Heart left ventricle (tissue), 16 donors: ENCODE results near the gene IFNA13. TPM values are rescaled to one million over a fixed set of nuclear protein-coding genes. Genes with fewer than 3 reads are reported as not detected.

Experiments
- ATAC-seq, 4 donors: fragments of 200-7000 bp; cut with Tn5 transposase; one replicate each; pipeline ENCODE4 v1.9.1; 2020 to 2022; ENCODE audit warnings: moderate library complexity in 4 of 4, mild to moderate bottlenecking in 3 of 4, moderate number of reproducible peaks in 1 of 4
- DNase-seq, 5 donors: peaks; one replicate each; pipeline ENCODE4 v3.0.0-alpha.2; 2020
- H3K27ac ChIP-seq, 12 donors: fragments of 200-600 bp; sonication (generic) in 4 of 12; one replicate each; pipeline versions ENCODE4 v1.5.0 to v1.8.0; 2016 to 2022; ENCODE audit warnings: mild to moderate bottlenecking in 2 of 12
- H3K27me3 ChIP-seq, 9 donors: fragments of 200-600 bp; sonication (generic) in 2 of 9; one replicate each; pipeline versions ENCODE4 v1.5.1 to v1.8.0; 2016 to 2022; ENCODE audit warnings: mild to moderate bottlenecking in 3 of 9
- H3K36me3 ChIP-seq, 9 donors: fragments of 200-600 bp; sonication (generic) in 2 of 9; one replicate each; pipeline versions ENCODE4 v1.5.0 to v1.8.0; 2018 to 2022; ENCODE audit warnings: mild to moderate bottlenecking in 2 of 9
- H3K4me1 ChIP-seq, 12 donors: fragments of 200-600 bp; sonication (generic) in 4 of 12; one replicate each; pipeline versions ENCODE4 v1.5.0 to v1.8.0; 2016 to 2022; ENCODE audit warnings: mild to moderate bottlenecking in 3 of 12
- H3K4me3 ChIP-seq, 12 donors: fragments of 200-600 bp; sonication (generic) in 4 of 12; one replicate each; pipeline versions ENCODE4 v1.5.0 to v1.8.0; 2017 to 2022; ENCODE audit warnings: mild to moderate bottlenecking in 9 of 12, moderate library complexity in 4 of 12
- H3K9me3 ChIP-seq, 12 donors: fragments of 200-600 bp; sonication (generic) in 4 of 12; one replicate each; pipeline versions ENCODE4 v1.5.0 to v1.8.0; 2016 to 2022; ENCODE audit warnings: mild to moderate bottlenecking in 1 of 12
- CTCF ChIP-seq, 12 donors: fragments of 200-600 bp; sonication (generic) in 4 of 12; IDR thresholded peaks; one replicate each; pipeline versions ENCODE4 v1.5.0 to v1.8.0; 2018 to 2022; ENCODE audit warnings: antibody characterized with exemption in 12 of 12, mild to moderate bottlenecking in 5 of 12
- POLR2A ChIP-seq, 2 donors: fragments of 450-650 bp; IDR thresholded peaks; one replicate each; pipeline ENCODE4 v1.6.1; 2017; ENCODE audit warnings: antibody characterized with exemption in 2 of 2, mild to moderate bottlenecking in 2 of 2, moderate library complexity in 2 of 2
- WGBS, 4 donors: extraction: QIAGEN DNeasy Blood & Tissue Kit in 2 of 4; methylation state at CpG; one replicate each; pipeline versions ENCODE4 v1.1.5 to v1.1.7; 2013 to 2018; 5-methylcytosine and 5-hydroxymethylcytosine counted together
- intact Hi-C, 10 donors: fragments of 100-400 bp; cut with DNase I; formaldehyde crosslinking; loops; one replicate each; pipeline versions ENCODE4 v1.11.1 to v1.14.2; 2022
- polyA plus RNA-seq, 2 donors: library from polyadenylated mRNA; stranded (reverse); fragments of 200-250 nt; gene quantifications; one replicate each; pipeline ENCODE4 v1.2.3, GENCODE V29; 2013
- total RNA-seq, 9 donors: library from RNA; depleted of rRNA in 2 of 9; stranded (reverse); fragments of >200 nt in 2 of 9; fragmentation: NEBNext Ultra II Directional in 3 of 9; extraction: Animal tissue kit (Norgen Biotek cat#: 25700) in 3 of 9; gene quantifications; one replicate each; pipeline versions ENCODE4 v1.1.0 to v1.2.4, GENCODE V29; 2016 to 2023
- donor health status: ischemic (EF 13 %, LVEDD 7.1; RV severe dilation, severe dysfunction).
- donor health status: healthy with polysubstance abuse.
- donor health status: DM: no; HTN: yes; CAD: no.
- donor health status: DM: no; HTN: no; CAD: no.
- donor health status: ischemic (EF 25% LVEDD 6.9; RV normal size, moderate dysfunction).
- donor health status: ischemic (EF 25% LVEDD 5.7; RV mildly dilated, moderate dysfunction).
- donor health status: healthy.
- donor health status: DM: yes; HTN: yes; CAD: no.
- donor health status: ischemic (EF 35%, LVEDD 5.7; RV mildly dilated, moderate dysfunction).
- donor health status: nonischemic (EF 11% LVEDD 7.7; RV severe dilation, severe dysfunction).
- donor health status: DM: yes; HTN: yes; CAD: no.
- donor health status: PGD.
- donor health status: ischemic (EF 29% LVEDD 5.4; RV normal size, mild dysfunction).
- donor health status: nonischemic (EF 23%, LVEDD 6.1; RV moderate dilation, normal function).

The IFNA13 gene
- total and polyA plus RNA-seq, 11 donors = not detected

GRCh38 chr9:21395778-21396717 lies 28.2 kb upstream of the IFNA13 start:
- intact Hi-C loops = loop anchor here in 9 of 10 donors (2.0 to 5.0 kb wide), 4 partner anchors 59 to 79 kb away; partner anchors contain the start of gene KLHL9 (in 2 of the 9)

GRCh38 chr9:21392270-21392669 lies 24.4 kb upstream of the IFNA13 start:
- no peak overlapping the region for H3K27ac ChIP-seq
- 73 to 80% (median 77%) methylated on average over 6 of the region's 6 CpGs for WGBS, 4 donors
- no peaks in the 10 kb centered on the region for H3K36me3 ChIP-seq
- H3K4me1 ChIP-seq = peaks cover 0 to 12% (median 0%) of the 10 kb centered on the region in 12 donors
- no peaks in the 10 kb centered on the region for H3K9me3 ChIP-seq
- DNase-seq (no peak), ATAC-seq (peak in 1 of 4 donors; percentile 31)
- H3K27me3 ChIP-seq = peaks cover 0 to 96% (median 53%) of the 10 kb centered on the region in 9 donors
- H3K4me3 ChIP-seq = no peak overlapping the region
- intact Hi-C loops = loop anchor here in 1 of 10 donors (5.0 kb wide), 1 partner anchor 55 kb away; the partner anchor contains the start of gene KLHL9
- TF ChIP-seq CTCF (IDR thresholded peaks at IDR 0.05) (peak in 2 of 12 donors; percentile 30 to 34), POLR2A (IDR thresholded peaks at IDR 0.05) (no peak)

More at GRCh38 chr9:21395778-21396717, 28.2 kb upstream of the IFNA13 start:
- DNase-seq = peak; percentile 30 to 76 (median 52)
- Histone ChIP-seq H3K4me1 (peaks cover 0 to 12% (median 0%) of the 10 kb centered on the region in 12 donors), H3K4me3 (peak overlapping the region in 11 of 12 donors; percentile 35 to 59 (median 51)), H3K27ac (no peak overlapping the region), H3K36me3 (no peaks in the 10 kb centered on the region), H3K9me3 (no peaks in the 10 kb centered on the region), H3K27me3 (peaks cover 0 to 86% (median 37%) of the 10 kb centered on the region in 9 donors)
- TF ChIP-seq POLR2A (IDR thresholded peaks at IDR 0.05) (no peak), CTCF (IDR thresholded peaks at IDR 0.05) (peak; percentile 66 to 87 (median 78))
- ATAC-seq = peak in 3 of 4 donors; percentile 65 to 78 (median 69)
- WGBS, 4 donors = 7 to 9% (median 7%) methylated on average over 35 to 40 of the region's 40 CpGs

GRCh38 chr9:21385131-21385670 lies 17.3 kb upstream of the IFNA13 start, which contains the start of gene IFNA2:
IFNA2 (minus strand) TSS chr9:21385398; CDS start chr9:21385329, 69 bp downstream.
- Histone ChIP-seq H3K27me3 (peaks cover 0 to 84% (median 22%) of the 10 kb centered on the region in 9 donors), H3K27ac (no peak within 1 kb of the TSS), H3K4me3 (no peak within 1 kb of the TSS), H3K36me3 (no peaks in the 10 kb centered on the region), H3K4me1 (peaks cover 0 to 24% (median 0%) of the 10 kb centered on the region in 12 donors), H3K9me3 (no peaks in the 10 kb centered on the region)
- ATAC-seq (no peak), DNase-seq (no peak)
- intact Hi-C loops = loop anchor here in 1 of 10 donors (10.0 kb wide), 1 partner anchor 60 kb away; no protein-coding TSS in a partner anchor
- TF ChIP-seq POLR2A (IDR thresholded peaks at IDR 0.05) (no peak), CTCF (IDR thresholded peaks at IDR 0.05) (no peak)
- WGBS, 4 donors = 28 to 60% (median 44%) methylated on average over 1 of the region's 1 CpG
